GM18507 (cell line): ENCODE data around the gene MAGEC2.

Experiments
- DNase-seq: peaks from one replicate; pipeline ENCODE4 v3.0.0; 2011; ENCODE audit warnings: low read depth; ENCODE audit not compliant: insufficient read length; ENCODE audit errors: extremely low spot score
- FAIRE-seq: peaks from 2 replicates; lab custom pipeline; 2011; peaks lifted over from hg19 to GRCh38; lab: Jason Lieb, UNC

The MAGEC2 gene

GRCh38 chrX:142204522-142205433 is at the start of gene MAGEC2:
Gene MAGEC2 (minus strand): TSS chrX:142205290. CDS start chrX:142203987, 1,303 bp downstream.
- FAIRE-seq = no peak
- DNase-seq = no peak

- DNase-seq (no peak), FAIRE-seq (no peak)
These were observed 46.6 kb upstream of the MAGEC2 start for GRCh38 chrX:142251680-142252079.

- no peak for DNase-seq
- no peak for FAIRE-seq
These were observed 46.1 kb upstream of the MAGEC2 start for GRCh38 chrX:142251202-142251601.

- no peak for FAIRE-seq
- no peak for DNase-seq
These were observed 45.4 kb upstream of the MAGEC2 start for GRCh38 chrX:142250502-142250901.

GRCh38 chrX:142249721-142250120 is 44.6 kb upstream of the MAGEC2 start:
- FAIRE-seq (no peak), DNase-seq (no peak)

GRCh38 chrX:142244568-142244967 is 39.5 kb upstream of the MAGEC2 start:
- FAIRE-seq (no peak), DNase-seq (no peak)

GRCh38 chrX:142238536-142238935 is 33.4 kb upstream of the MAGEC2 start:
- no peak for FAIRE-seq
- DNase-seq = no peak

- FAIRE-seq (no peak), DNase-seq (no peak)
These were observed 28.3 kb upstream of the MAGEC2 start for GRCh38 chrX:142233400-142233799.

- no peak for FAIRE-seq
- no peak for DNase-seq
These were observed 9.0 kb upstream of the MAGEC2 start for GRCh38 chrX:142214081-142214480.

- DNase-seq = no peak
- no peak for FAIRE-seq
These were observed 4.0 kb downstream of the MAGEC2 start for GRCh38 chrX:142201113-142201512.

- DNase-seq (no peak), FAIRE-seq (no peak)
These were observed 19.0 kb downstream of the MAGEC2 start for GRCh38 chrX:142186103-142186502.

- FAIRE-seq = no peak
- DNase-seq = no peak
These were observed 20.1 kb downstream of the MAGEC2 start for GRCh38 chrX:142184756-142185602.

GRCh38 chrX:142156567-142156966 is 48.5 kb downstream of the MAGEC2 start:
- no peak for FAIRE-seq
- DNase-seq = no peak
